ENCODE results near the gene WRAP53.

Gene WRAP53

GRCh38 chr17:7687072-7687907, 987 bp upstream of the WRAP53 start, which contains the start of gene TP53:
TSS of gene TP53 (minus strand) at chr17:7687490. CDS start at chr17:7676594, 10,896 bp downstream.
- Mint-ChIP-seq H3K4me1 (peaks cover 41% of the 10 kb centered on the region), H3K36me3 (ENCODE audit: low read depth) (peaks cover 28% of the 10 kb centered on the region), H3K9me3 (no peaks in the 10 kb centered on the region), H3K27me3 (ENCODE audit: low read depth, poor library complexity) (peaks cover 3% of the 10 kb centered on the region), H3K27ac (peak within 1 kb of the TSS; percentile 100), H3K4me3 (peak within 1 kb of the TSS; percentile 96)
- peak; percentile 78 for DNase-seq
- no peak for TF ChIP-seq CTCF (IDR thresholded peaks at IDR 0.05)

GRCh38 chr17:7688808-7689316, 585 bp downstream of the WRAP53 start:
- H3K36me3 Mint-ChIP-seq (ENCODE audit: low read depth): peaks cover 35% of the 10 kb centered on the region
- TF ChIP-seq CTCF (IDR thresholded peaks at IDR 0.05): no peak
- H3K4me1 Mint-ChIP-seq: peaks cover 45% of the 10 kb centered on the region
- H3K27ac Mint-ChIP-seq: peak overlapping the region; percentile 66
- H3K4me3 Mint-ChIP-seq: peak overlapping the region; percentile 96
- DNase-seq: peak; percentile 15
- H3K9me3 Mint-ChIP-seq: no peaks in the 10 kb centered on the region
- H3K27me3 Mint-ChIP-seq (ENCODE audit: low read depth, poor library complexity): peaks cover 3% of the 10 kb centered on the region

- no peak for DNase-seq
- Mint-ChIP-seq H3K9me3 (no peaks in the 10 kb centered on the region), H3K36me3 (ENCODE audit: low read depth) (peaks cover 52% of the 10 kb centered on the region), H3K27ac (peak overlapping the region; percentile 40), H3K27me3 (ENCODE audit: low read depth, poor library complexity) (peaks cover 5% of the 10 kb centered on the region), H3K4me3 (no peak overlapping the region), H3K4me1 (peaks cover 4% of the 10 kb centered on the region)
- TF ChIP-seq CTCF (IDR thresholded peaks at IDR 0.05): no peak
Observed at GRCh38 chr17:7695586-7695985, 7.3 kb downstream of the WRAP53 start.

DNA sequence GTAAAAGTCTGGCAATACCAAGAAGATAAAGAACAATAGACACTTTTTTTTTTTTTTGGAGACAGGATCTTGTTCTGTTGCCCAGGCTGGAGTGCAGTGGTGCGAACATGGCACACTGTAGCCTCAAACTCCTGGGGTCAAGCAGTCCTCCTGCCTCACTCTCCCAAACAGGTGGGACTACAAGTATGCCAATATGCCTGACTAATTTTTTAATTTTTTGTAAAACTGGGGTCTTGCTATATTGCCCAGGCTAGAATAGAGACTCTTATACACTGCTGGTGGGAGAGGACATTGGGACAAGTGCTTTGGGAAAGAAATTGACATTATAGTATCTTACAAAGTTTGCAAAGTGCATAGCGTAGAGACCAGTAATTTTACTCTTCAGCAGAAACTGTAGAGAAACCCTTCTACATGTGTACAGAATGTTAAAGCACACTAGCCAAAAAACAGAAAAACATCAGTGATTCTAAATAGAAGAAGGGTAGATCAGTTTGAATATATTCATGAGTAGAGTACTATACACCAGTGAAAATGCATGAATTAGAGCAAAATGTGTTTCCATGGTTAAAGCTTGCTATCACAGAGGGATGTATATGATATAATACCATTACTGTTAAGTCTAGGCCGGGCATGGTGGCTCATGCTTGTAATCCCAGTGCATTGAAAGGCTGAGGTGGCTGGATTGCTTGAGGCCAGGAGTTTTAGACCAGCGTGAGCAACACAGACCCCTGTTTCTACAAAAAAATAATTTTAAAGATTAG, 9.7 kb downstream of the WRAP53 start:
- no peaks in the 10 kb centered on the region for H3K9me3 Mint-ChIP-seq
- H3K4me3 Mint-ChIP-seq: no peak overlapping the region
- peaks cover 5% of the 10 kb centered on the region for H3K4me1 Mint-ChIP-seq
- H3K36me3 Mint-ChIP-seq (ENCODE audit: low read depth): peaks cover 42% of the 10 kb centered on the region
- TF ChIP-seq CTCF (IDR thresholded peaks at IDR 0.05): no peak
- no peak overlapping the region for H3K27ac Mint-ChIP-seq
- peaks cover 2% of the 10 kb centered on the region for H3K27me3 Mint-ChIP-seq (ENCODE audit: low read depth, poor library complexity)
- DNase-seq: no peak

DNA sequence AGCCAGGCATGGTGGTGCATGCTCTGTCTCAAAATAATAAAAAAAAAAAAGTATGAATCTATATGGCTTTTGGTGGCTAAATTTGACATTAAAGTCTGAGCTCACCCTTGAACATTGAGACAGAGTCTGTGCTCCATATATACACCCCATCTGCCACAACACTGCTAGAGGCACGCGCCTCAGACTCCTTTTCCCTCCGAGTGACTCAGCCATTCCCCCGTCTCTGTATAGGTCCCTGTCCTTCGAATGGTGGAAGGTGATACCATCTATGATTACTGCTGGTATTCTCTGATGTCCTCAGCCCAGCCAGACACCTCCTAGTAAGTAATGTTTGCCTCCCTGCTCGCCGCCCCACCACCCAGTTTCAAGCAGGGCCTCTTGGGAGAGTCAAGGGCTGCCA, 12.2 kb downstream of the WRAP53 start:
- Mint-ChIP-seq H3K4me3 (no peak overlapping the region), H3K27ac (no peak overlapping the region)

More for the DNA sequence above, 12.2 kb downstream of the WRAP53 start:
- no peak for DNase-seq
- Mint-ChIP-seq H3K36me3 (ENCODE audit: low read depth) (peaks cover 28% of the 10 kb centered on the region), H3K4me1 (peaks cover 20% of the 10 kb centered on the region), H3K27me3 (ENCODE audit: low read depth, poor library complexity) (peaks cover 9% of the 10 kb centered on the region), H3K9me3 (no peaks in the 10 kb centered on the region)
- TF ChIP-seq CTCF (IDR thresholded peaks at IDR 0.05): no peak
